Neural progenitor cell (in vitro differentiated cells): ENCODE results near the gene TMEM126B.

Source experiments
- CTCF ChIP-seq: fragments of 200-600 bp; sonication (generic); IDR thresholded peaks from 2 replicates; pipeline ENCODE4 v1.5.1; 2017; ENCODE audit warnings: antibody characterized with exemption, mild to moderate bottlenecking
- EZH2 ChIP-seq: fragments of 200-600 bp; sonication (generic); IDR thresholded peaks from 2 replicates; pipeline ENCODE4 v1.6.1; 2017; ENCODE audit warnings: antibody characterized with exemption, mild to moderate bottlenecking, moderate library complexity
- EZH2phosphoT487 ChIP-seq: fragments of 200-600 bp; sonication (generic); IDR thresholded peaks from 2 replicates; pipeline ENCODE4 v1.6.1; 2017; ENCODE audit warnings: antibody characterized with exemption

DNA sequence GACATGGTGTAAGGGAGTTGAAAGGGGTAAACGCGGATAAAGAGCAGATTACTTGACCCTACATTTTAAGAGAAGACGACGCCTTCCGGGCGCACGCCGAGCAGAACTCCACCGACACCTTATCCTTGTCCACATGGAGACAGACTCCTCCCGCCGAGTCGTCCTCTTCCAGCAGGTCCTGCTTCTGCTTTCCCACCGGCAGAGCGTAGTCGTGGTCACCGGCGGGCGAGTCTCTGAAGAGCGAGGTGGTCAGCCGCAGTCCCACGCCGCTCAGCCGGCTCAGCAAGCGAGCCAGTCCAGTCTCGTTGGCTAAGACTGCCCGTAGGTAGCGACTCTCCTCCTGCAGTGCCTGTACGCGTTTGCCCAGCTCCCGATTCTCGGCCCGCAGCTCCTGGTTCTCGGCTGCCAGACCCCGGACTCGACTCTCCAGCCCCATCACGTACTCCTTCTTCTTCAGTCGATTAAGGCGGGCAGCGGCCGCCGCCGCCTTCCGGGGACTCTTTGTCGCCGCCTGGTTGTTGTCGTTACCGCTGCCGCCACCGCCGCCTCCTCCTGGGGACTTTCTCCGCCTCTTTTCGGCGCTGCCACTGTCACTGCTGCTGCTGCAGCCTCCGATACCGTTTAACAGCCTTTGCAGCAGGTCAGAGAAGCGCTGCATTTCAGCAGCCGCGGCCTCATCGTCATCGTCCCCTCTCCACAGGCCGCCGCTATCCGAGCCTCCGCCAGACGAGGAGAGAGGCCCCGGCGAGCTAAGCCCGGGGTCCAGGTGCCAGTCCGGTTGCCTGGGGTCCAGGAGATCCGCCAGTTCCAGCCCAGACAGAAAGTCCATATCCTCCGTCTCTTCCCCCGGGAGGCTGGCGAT is 35.6 kb downstream of the TMEM126B start:
- TF ChIP-seq EZH2: no peak
- peak; percentile 57 for TF ChIP-seq CTCF
- TF ChIP-seq EZH2phosphoT487: no peak
